Left hindlimb (tissue), 1 donor: Measurements from ENCODE around the gene CDC42EP1.
"Not testable (repeated sequence)": the region's sequence is repeated elsewhere in the genome, so short reads cannot be mapped to it uniquely, and the experiment has no call there.

Experiments
- DNase-seq: peaks from one replicate; pipeline ENCODE4 v3.0.0-alpha.2; 2018

CDC42EP1 gene

GRCh38 chr22:37535159-37535558 lies 25.1 kb upstream of the CDC42EP1 start:
- DNase-seq: no peak

- DNase-seq: peak; percentile 96
Measured at GRCh38 chr22:37538590-37539357, 21.5 kb upstream of the CDC42EP1 start.

- DNase-seq: not testable (repeated sequence)
Measured at GRCh38 chr22:37539790-37540189, 20.5 kb upstream of the CDC42EP1 start.

- not testable (repeated sequence) for DNase-seq
Measured at GRCh38 chr22:37542416-37542815, 17.9 kb upstream of the CDC42EP1 start.

- no peak for DNase-seq
Measured at GRCh38 chr22:37542959-37543358, 17.3 kb upstream of the CDC42EP1 start.

GRCh38 chr22:37544955-37545702 lies 15.2 kb upstream of the CDC42EP1 start:
- DNase-seq: no peak

- peak; percentile 96 for DNase-seq
Measured at GRCh38 chr22:37545703-37546436, 14.4 kb upstream of the CDC42EP1 start.

GRCh38 chr22:37546437-37547250 lies 13.6 kb upstream of the CDC42EP1 start:
- DNase-seq: peak; percentile 86

GRCh38 chr22:37547251-37547741 lies 13.0 kb upstream of the CDC42EP1 start:
- DNase-seq: no peak

GRCh38 chr22:37549704-37550059 lies 10.6 kb upstream of the CDC42EP1 start:
- DNase-seq: peak; percentile 81

- not testable (repeated sequence) for DNase-seq
Measured at GRCh38 chr22:37550921-37551320, 9.4 kb upstream of the CDC42EP1 start.

GRCh38 chr22:37551981-37552380 lies 8.3 kb upstream of the CDC42EP1 start:
- no peak for DNase-seq

- DNase-seq: peak; percentile 86
Measured at GRCh38 chr22:37552524-37553163, 7.6 kb upstream of the CDC42EP1 start.

- DNase-seq: no peak
Measured at GRCh38 chr22:37553725-37554124, 6.6 kb upstream of the CDC42EP1 start.

GRCh38 chr22:37555029-37555428 lies 5.3 kb upstream of the CDC42EP1 start:
- no peak for DNase-seq

GRCh38 chr22:37556710-37557109 lies 3.6 kb upstream of the CDC42EP1 start:
- DNase-seq: no peak

GRCh38 chr22:37557321-37558001 lies 2.8 kb upstream of the CDC42EP1 start:
- no peak for DNase-seq

GRCh38 chr22:37558815-37559214 lies 1.5 kb upstream of the CDC42EP1 start:
- no peak for DNase-seq

GRCh38 chr22:37559521-37559900 lies 769 bp upstream of the CDC42EP1 start:
- no peak for DNase-seq

GRCh38 chr22:37560608-37561211 lies 430 bp downstream of the CDC42EP1 start:
- peak; percentile 77 for DNase-seq
